ENCODE results near the gene QRICH1.

Gene QRICH1

DNA sequence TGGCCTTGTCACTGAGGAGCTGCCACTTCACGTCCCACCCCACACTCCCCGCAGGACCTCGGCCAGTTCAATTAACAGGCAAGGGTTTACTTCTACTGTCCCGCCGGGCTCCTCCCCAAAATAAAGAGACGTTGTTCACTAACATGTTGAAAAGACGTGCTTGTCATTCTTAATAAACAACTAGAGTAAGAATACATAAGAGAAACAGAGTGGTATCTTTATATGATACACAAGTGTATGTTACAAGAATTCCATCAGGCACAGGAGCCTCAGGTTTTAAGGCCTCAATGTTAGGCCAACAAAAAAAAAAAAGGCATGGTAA lies 64.3 kb downstream of the QRICH1 start:
- DNase-seq = no peak

DNA sequence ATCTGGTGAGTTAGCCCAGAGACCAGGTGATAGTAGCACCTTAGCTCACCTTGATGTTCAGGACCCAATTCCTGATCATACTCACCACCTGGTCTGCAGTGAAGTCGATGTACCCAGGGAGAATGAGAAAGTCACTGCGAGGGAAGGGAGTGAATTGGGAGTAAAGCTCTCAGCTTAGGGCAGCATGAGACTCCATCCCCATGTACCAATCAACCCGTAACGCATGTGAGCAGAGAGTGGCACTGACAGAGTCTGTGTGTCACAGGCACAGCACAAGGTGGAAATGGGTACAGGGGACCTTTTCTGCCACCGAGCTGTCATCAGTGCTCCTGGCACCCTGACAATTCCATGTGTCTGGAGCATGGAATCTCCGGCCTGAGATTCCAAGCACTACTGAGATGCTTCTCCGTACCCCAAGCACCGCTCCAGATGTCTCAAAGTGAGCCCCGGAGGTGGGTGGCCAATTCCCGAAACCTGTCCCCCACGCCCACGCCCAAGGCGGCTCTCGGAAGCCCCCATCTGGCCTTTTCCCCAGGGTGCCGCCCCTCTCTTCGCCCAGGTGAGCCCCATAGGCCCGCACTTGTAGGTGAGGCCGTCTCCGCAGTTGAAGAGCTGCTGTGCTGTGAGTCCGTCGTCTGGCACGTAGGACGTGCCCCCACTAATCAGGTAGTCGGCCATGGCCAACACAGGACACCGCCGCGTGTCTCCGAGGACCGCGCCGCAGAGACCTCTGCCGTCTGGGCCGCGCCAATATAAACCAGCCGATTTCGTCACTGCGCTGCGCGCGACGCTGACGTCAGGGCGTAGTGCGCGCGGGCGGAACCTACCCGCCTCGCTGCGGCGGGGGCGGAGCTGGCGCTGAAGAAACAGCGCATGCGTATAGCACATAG lies 65.0 kb downstream of the QRICH1 start, which contains the start of gene IMPDH2:
TSS of gene IMPDH2 (minus strand) at position 726 of the 890 bp plus-strand sequence. CDS start at position 678, 48 bp downstream.
- DNase-seq = no peak

DNA sequence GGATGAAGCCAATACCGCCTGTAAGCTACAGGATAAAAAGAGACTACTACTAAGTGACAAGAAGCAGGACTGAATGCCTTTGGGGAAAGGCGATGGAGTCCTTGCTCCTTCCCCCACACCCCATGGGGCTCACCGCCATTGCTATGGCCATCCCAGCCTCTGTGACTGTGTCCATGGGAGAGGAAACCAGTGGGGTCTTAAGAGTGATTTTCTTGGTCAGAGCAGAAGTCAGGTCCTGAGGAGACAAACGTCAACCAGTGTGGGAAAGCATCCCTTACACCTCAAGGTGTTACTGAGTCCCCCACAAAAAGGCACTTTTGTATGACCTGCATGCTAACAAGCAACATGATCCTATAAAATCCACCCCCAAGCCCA lies 65.6 kb downstream of the QRICH1 start:
- no peak for DNase-seq

DNA sequence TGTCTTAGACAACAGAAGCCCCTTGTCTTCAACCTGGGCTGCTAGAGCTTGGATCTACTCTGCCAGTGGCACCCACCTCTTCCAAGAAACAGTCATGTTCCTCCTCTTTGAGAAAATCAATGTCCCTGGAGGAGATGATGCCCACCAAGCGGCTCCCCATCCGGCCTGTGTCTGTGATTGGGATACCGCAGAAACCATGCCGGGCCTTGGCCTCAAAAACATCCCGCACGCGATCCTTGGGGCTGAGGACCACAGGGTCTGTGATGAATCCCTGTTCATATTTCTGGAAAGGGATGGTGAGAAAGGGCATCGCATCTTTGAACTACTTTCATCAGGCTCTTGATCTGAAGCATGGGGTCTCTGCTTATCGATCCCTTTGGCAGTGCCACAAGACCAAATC lies 66.2 kb downstream of the QRICH1 start:
- no peak for DNase-seq

DNA sequence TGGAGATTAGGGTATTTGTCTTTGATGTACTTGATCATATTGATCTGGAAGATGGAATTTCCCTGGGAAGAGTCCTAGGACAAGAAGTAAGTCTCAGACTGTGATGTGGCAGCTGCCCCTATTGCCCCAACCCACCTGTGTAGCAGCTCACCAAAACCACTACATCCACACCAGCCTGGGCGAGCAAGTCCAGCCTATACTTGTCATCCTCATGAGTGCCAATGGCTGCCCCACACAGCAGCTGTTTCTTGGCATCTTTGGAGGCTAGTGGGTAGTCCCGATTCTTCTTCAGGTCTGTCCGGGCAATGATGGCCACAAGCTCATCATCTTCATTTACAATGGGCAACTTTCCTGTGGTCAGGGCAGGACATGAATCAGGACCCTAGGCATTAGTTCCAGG lies 67.3 kb downstream of the QRICH1 start:
- no peak for DNase-seq

DNA sequence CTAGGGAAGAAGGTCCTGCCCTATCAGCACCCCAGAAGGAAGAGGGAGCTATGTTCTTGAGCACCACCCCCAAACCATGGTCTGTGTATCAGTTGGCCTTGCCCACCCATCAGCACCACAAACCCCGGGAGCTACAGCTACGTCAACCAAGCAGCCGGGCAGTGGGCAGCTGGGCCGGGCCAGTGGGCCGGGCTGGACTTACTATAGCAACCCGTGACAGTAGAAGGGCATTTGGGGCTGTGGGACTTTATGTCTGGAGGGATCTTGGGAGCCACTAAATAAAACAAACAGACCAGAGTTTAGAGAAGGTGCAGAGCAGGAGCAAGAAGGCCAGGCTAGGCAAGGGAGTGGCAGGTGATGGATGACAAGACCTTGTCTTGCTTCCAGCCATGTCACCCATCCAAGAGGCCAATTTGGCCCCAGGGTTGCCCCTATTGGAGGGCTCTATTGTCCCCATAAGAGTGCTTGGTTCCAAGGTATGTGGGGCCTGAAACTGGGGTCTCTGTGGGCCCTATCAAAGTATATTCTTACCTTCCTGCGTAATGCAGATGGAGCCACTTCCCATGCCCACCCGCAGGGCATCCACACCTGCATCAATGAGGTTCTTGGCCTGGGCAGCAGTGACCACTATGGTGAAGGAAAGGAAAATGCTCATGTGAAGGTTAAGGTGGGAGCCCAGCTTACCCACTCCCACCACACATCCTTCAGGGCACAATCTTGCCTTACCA lies 67.9 kb downstream of the QRICH1 start:
- DNase-seq = no peak

DNA sequence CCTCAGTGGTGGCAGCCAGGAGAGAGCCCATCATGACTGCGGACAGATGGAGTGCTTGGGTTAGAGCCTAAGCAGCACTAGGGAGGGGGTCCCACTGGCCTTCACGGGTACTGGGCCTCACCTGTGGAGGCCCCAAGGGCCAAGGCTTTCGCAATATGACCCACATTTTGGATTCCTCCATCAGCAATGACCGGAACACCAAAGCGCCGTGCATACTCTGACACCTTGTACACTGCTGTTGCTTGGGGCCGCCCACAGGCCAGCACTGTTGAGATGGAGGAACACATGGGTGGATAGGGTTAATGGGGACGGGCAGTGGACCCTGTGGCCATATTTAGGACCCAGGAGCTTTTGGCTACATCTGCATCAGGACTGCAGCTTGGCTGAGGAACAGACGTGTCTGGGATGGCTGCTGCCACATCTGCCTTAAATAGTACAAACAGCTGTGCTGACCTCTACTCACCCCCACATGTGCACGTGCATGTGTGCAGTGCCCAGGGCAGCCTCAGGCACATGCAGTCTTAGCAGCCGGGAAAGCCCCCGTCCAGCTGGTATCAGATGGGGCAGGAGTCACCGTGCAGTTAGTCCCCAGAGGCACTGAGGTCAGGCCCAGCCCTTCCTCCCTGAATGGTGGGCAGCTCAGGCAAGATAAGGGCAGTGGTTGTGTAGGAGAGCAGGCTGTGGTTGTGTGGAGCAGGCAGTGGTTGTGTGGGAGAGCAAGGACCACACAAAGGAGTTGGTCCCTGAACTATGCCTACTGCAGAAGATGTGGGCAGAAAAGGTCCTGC lies 68.7 kb downstream of the QRICH1 start:
- no peak for DNase-seq

DNA sequence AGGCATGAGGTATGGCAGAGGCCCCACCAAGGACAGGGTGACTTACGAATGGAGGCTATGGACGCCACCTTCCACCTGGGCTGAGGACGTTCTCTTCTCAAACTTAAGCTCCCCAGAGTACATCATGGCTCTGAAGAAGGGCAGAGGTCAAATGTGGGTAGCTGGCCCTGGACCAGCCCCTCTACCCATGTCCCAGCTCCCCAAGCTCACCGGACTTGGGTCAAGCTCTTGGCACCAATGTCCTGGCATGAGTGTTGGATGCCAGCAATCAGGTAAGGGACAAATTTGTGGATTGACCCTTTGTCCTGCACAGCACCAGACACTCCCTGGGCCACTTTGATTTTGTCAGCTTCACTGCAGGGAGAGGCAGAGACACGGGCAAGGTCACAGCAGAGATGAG lies 69.4 kb downstream of the QRICH1 start:
- DNase-seq = no peak

DNA sequence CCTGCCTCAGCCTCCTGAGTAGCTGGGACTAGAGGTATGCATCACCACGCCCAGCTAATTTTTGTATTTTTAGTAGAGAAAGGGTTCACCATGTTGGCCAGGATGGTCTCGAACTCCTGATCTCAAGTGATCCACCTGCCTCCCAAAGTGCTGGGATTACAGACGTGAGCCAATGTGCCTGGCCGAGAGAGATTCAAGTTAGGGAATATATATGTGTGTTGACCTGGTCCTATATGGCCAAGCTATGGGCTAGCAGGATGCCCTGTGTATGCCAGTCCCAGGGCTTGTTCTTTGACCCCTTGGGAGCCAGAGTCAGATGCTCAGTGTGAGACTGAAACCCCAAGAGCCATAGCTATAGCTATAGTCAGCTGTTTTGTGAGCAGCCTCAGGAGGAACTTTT lies 70.1 kb downstream of the QRICH1 start:
- DNase-seq = no peak

DNA sequence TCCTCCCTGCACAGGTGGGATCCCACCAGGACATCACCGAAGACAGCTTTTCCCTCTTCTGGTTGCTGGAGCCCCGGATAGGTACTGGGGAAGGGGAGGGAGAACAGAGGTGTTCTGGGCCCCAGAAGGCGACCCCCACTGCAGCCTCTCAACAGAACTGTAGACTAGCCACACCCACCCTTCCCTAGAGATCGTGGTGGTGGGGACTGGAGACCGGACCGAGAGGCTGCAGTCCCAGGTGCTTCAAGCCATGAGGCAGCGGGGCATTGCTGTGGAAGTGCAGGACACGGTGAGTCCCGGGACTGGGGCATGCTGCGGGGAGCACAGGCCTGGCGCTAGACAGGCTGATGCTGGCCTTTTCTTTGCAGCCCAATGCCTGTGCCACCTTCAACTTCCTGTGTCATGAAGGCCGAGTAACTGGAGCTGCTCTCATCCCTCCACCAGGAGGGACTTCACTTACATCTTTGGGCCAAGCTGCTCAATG lies 71.1 kb downstream of the QRICH1 start:
- no peak for DNase-seq

DNA sequence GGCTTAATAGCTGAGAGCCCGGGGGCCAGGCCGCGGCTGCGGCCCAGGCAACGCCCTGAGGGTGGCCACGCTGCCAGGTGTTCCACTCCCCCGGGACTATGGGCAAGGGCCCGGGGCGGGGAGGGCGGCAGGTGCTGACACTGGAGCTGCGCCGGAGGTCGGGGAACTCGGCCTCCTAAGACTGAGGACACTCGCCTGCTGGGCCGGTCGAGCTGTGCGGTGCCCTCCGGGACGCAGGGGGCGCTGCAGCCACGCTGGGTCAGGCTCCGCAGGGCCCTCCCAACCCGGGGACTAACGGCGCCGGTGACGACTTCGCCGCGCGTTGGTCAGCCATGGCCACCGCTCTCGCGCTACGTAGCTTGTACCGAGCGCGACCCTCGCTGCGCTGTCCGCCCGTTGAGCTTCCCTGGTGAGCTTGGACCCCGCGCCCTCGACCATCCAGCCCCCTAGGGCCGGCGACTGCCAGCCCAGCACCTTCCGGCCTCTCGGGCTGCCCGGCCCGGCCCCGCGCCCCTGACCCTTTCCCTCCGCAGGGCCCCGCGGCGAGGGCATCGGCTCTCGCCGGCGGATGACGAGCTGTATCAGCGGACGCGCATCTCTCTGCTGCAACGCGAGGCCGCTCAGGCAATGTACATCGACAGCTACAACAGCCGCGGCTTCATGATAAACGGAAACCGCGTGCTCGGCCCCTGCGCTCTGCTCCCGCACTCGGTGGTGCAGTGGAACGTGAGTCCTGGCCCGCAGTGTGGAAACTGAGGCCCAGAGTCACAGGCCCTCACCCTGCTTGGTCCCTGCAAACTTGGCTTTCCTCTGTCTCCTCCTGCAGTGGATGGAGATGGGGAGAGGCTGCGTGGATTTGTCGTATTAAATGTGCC lies 71.8 kb downstream of the QRICH1 start, which contains the start of gene NDUFAF3:
TSS of gene NDUFAF3 (plus strand) at position 309 of the 875 bp plus-strand sequence. CDS start at position 333, 24 bp downstream.
- no peak for DNase-seq

DNA sequence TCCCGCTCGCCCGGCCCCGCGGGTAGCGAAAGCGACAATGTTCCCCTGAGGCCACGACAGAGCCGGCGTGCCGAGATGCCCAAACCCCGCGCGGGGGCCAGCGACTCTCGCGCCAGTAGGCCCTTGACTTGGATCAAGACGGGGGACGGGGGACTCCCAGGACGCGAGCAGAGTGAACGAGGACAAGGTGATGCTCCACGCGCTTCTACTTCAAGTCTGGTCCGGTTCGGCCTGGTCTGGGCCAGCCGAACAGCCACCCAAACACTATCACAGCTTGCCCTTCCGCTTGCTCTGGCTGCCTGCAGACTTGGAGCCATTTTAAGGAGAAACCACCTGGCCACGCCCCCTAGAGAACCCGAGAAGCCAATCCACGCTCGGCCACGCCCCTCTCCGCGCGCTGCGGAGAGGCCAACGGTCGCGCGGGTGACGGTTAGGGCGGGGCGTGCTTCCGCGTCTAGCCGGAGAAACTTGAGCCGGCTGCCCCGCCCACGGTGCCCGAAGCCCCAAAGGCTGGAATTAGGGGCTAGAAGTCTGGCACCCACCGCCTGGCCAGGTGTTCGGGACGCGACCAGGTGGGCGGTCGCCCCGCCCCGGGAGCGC lies 72.6 kb downstream of the QRICH1 start:
- no peak for DNase-seq

DNA sequence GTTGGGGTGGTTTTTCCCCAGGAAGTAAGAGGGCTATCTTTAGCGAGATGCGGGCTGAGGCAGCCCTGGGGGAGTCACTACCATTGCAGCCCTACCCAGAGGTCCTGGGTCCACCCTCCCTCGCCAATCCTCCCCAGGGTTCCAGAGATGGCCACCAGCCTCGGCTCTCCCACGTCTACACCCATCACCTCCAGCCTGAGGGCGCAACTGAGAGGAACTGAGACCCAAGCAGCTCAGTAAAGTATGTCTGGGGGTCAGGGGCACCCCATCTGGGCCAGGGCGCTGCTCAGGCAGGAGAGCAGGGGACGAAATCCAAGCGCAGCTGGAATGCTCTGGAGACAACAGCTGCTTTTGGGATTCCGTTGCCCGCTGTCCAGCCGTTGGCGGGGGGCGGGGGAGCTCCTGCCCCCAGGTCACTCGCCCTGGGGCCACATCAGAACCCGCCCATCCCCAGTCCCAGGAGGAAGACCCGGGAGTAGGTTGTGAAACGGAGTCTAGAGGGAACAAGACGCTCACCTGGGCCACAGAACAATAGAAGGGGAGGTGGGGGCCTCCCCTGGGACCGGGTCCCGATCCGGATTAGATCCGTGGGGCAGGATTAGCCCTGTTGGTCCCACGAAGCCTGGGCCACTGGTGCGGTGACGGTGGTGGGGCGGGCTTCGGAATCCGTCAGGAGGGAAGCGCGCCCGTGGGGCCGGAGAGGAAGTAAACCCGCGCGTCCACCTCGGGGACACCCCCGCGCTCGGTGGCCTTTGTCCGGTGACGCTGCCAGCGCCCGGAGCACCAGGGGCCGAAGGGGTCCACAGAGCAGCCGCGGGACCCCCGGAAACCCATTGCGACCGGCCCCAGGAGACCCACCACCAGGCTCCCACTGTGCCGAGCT lies 73.3 kb downstream of the QRICH1 start:
- no peak for DNase-seq

DNA sequence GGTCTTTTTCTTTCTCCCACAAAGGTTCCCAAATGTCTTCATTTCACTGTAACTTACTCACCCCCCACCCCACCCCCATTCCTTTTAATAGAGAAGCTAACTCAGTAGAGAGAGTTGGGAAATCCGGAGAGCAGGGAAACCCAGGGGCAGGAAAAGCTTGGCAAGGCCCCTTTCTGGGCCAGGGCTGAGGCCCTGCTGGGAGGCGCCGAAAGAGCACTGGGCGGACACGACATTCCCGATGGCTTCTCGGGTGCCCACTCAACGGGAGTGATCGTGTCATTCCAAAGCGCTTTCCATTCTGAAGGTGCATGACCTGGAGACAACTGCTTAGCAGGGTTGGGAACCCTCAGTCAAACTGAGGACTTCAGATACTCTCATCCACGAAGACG lies 73.9 kb downstream of the QRICH1 start:
- no peak for DNase-seq

DNA sequence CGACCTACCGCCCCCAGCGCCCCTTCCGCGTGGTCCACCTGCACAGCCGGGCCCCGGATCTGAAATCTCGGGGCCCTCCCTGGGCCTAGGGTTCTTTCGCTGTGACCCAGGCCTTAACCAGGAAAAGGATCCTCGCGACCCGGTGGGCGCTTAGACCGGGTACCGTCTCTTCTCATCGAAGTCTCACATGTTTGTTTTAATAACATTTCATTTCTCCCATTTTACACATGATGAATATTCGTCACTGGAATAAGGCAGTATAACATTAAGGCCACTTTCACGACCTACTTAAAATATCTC lies 75.2 kb downstream of the QRICH1 start:
- DNase-seq = no peak

DNA sequence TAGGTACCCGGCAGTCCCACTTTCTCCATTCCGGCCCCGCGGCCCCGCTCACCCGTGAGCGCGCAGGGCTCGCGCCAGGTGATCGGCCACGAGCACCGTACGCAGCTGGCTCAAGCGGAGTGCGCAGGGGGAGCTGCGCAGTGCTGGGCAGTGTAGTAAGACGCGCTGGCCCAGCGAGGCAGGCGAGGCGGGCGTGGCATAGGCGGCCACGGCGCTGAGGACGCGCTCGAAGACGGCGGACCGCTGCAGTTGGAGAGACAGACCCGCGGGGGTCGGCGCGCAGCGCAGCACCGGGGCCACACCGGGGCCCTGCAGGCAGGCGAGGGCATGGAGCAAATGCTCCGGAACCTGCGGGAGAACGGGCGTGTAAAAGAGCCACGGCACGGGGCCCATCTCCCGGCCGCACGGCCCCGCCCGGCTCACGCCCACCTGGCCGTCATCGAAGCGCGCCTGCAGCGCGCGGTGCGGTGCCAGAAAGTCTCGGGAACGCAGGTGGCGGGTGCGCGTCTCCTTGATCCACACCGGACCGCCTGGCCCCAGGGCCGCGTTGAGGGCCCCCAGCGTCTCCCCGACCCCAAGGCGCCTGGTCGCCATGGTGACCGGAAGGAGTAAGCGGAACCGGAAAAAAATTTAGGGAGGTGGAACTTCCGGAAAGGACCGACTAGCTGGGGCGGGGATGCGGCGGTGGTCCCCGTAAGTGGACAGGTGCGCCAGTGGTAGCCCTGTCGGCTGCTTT lies 75.7 kb downstream of the QRICH1 start, which contains the start of gene DALRD3:
TSS of gene DALRD3 (minus strand) at position 610 of the 736 bp plus-strand sequence. CDS start at position 594, 16 bp downstream.
- DNase-seq = no peak

DNA sequence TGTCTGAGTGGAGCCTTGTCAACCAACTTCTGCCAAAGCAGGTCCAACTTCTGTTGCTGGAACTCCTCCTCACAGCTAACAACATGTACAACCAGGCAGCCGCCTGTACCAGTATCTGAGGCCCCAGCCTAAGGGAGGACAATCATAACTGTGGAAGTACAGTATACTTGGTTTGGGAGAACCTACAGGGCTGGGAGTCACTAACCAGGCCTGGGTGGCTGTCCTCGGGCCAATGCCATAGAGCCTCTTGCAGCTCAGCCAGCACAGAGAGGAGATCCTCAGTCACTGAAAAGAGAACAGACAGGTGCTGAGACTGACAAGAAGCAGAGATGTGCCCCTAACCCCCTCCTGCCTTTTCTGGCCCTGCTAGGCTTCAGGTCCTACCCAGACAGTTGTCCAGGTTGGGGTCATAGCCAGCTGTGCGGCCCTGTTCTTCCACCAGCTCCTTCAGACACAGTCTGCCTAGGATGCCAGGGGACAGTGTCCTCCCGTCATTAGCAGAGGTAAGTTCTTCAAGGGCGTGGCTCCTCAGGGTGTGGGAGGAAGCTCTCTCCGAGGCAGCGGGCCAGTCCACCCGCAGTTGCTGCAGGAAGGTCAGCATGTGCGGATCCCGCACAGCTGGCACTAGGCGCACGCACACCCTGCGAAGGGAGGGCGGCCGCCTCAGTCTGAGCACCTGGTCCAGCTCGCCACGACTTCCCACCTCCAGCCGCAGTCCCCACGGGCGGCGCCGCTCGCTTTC lies 76.5 kb downstream of the QRICH1 start:
- DNase-seq = no peak

DNA sequence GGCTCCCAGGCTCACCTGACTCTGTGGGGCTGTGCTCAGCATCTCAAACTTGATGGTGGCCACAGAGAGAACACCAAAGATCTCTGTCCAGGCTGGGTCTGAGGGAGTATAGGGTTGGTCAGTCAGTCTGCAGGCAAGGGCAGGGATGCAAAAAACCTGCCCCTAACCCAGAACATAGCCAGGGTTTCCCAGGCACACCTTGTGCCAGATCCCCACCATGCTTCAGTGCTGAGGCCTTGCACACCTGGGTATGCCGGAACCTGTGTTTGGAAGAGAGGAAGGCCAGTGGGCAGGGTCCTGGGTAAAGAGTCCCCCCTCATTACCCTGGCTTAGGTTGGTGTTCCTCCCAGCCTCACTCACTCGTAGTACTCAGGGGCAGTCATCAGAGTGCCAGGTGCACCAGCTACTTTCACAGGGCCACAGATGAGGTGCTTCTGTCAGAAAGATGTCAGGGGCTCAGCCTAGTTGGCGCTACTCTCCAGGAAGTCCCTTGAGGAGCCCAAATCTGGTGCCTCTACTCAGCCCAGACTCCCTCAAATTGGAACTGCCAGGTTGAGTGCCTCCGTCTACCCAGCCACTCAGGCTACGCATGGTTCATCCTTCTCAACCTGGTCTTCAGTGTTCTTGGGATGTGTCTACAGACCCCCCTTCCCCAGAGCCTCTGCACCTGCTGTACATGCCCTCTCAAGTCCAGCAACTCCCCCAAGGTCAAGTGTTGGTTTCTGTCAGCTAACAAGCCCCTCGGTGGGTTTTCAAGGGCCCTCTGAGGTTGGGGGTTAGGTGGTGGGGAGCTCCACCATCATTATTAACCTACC lies 77.2 kb downstream of the QRICH1 start:
- DNase-seq = no peak
